Measurements from ENCODE around the gene CYP2R1.

Gene CYP2R1, protein sequence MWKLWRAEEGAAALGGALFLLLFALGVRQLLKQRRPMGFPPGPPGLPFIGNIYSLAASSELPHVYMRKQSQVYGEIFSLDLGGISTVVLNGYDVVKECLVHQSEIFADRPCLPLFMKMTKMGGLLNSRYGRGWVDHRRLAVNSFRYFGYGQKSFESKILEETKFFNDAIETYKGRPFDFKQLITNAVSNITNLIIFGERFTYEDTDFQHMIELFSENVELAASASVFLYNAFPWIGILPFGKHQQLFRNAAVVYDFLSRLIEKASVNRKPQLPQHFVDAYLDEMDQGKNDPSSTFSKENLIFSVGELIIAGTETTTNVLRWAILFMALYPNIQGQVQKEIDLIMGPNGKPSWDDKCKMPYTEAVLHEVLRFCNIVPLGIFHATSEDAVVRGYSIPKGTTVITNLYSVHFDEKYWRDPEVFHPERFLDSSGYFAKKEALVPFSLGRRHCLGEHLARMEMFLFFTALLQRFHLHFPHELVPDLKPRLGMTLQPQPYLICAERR

DNA sequence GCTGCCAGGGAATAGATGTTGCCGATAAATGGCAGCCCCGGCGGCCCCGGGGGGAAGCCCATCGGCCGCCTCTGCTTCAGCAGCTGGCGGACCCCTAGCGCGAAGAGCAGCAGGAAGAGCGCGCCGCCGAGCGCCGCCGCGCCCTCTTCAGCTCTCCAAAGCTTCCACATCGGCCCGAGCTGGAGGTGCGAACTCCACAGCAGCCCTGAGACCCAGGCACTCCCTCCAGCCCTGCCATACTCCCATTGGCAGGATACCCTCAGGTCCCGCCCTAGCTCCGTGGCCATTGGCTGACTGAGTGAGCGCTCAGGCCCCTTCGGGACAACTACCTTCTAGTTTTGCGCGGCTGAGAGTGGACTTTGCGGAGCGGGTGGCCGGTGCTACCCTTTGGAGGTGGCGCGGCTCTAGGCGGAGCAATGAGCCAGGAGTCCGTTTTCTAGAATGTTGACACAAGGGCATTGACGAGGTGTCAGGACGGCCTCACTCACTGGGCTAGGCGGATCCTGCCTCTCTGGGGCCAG, at the start of gene CYP2R1:
Gene CYP2R1, minus strand, starts transcription at position 196 of the 521 bp plus-strand sequence. Its CDS starts 26 bp downstream, at position 170.
- no peak; the same call in none of the 2 replicates for TF ChIP-seq TAF1 (IDR thresholded peaks at IDR 0.05; ENCODE audit: low read depth)
- peak; percentile 39; the same call in 1 of the 2 replicates for TF ChIP-seq YY1 (IDR thresholded peaks at IDR 0.05; ENCODE audit: low read depth)
- TF ChIP-seq MAX (IDR thresholded peaks at IDR 0.05): peak; percentile 84

- TF ChIP-seq TEAD4 (IDR thresholded peaks at IDR 0.05): no peak
- no peak for TF ChIP-seq USF1 (IDR thresholded peaks at IDR 0.05)
- no peak for TF ChIP-seq EP300 (IDR thresholded peaks at IDR 0.05; ENCODE audit: borderline replicate concordance)
- no peak for TF ChIP-seq NFIC (IDR thresholded peaks at IDR 0.05)
- no peak for TF ChIP-seq EGR1 (IDR thresholded peaks at IDR 0.05)
- TF ChIP-seq YY1 (IDR thresholded peaks at IDR 0.05; ENCODE audit: low read depth): no peak
- no peak for TF ChIP-seq RAD21 (IDR thresholded peaks at IDR 0.05; ENCODE audit: low read depth)
- TF ChIP-seq TCF12 (IDR thresholded peaks at IDR 0.05; ENCODE audit: low read depth): no peak
- TF ChIP-seq TAF1 (IDR thresholded peaks at IDR 0.05; ENCODE audit: low read depth): no peak
- no peak for TF ChIP-seq CREB1 (IDR thresholded peaks at IDR 0.05; ENCODE audit: low read depth)
- no peak for TF ChIP-seq FOXM1 (IDR thresholded peaks at IDR 0.05; ENCODE audit: borderline replicate concordance, low read depth)
- no peak for TF ChIP-seq CEBPB (IDR thresholded peaks at IDR 0.05)
- TF ChIP-seq REST (IDR thresholded peaks at IDR 0.05; ENCODE audit: low read depth): no peak
- TF ChIP-seq MAX (IDR thresholded peaks at IDR 0.05): no peak
- no peak for TF ChIP-seq ZBTB7A (IDR thresholded peaks at IDR 0.05; ENCODE audit: low read depth)
These were observed 46.9 kb upstream of the CYP2R1 start for GRCh38 chr11:14938936-14939335.

DNA sequence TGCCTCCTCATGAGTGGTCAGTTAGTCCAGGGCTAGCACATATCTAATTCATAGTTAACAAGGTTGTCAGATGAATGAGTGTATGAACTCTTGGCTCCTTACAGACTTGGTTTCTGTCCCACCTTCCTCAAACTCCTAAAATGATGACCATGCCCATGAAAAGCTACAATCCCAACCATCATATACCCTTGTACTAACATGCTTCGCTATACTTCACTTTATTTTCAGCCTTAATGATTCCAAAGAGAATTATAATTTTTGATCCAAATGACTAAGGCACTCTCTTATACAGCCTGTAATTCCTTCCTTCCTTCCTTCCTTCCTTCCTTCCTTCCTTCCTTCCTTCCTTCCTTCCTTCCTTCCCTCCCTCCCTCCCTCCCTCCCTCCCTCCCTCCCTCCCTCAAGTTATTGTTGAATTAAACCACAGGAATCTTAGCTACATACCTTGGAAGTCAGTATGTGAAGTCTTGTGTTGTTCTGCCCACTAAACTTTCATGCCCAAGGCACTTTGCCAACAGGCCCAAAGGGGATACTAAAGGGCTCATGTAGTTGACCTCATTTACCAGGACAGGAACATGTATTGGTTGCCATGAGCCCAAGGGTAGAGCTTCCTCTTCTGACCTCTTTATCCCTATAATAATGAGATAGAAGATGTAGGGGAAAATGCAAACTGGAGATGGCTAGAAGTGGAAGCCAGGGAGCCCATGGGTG, 42.8 kb upstream of the CYP2R1 start:
- TF ChIP-seq YY1 (IDR thresholded peaks at IDR 0.05; ENCODE audit: low read depth) (no peak), CREB1 (IDR thresholded peaks at IDR 0.05; ENCODE audit: low read depth) (no peak)

DNA sequence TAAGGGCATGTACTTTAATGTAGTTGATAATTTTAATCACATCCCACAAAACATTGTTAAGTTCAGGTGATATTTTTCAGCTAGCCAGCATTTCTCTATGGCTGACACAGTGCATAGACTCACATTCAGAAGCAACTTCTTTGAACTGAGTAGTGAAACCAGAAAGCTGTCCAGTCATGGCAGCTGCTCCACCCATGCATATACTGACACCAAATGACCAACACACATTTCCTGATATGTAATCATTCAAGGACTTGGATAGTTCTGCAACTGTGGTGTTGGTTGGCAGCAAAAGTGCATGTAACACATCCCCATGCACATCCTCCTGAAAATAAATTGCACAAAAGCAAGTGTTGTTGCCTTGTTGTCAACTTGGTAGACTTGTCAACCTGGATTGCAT, 40.4 kb upstream of the CYP2R1 start:
- TF ChIP-seq TEAD4 (IDR thresholded peaks at IDR 0.05) (no peak), ZBTB7A (IDR thresholded peaks at IDR 0.05; ENCODE audit: low read depth) (no peak), REST (IDR thresholded peaks at IDR 0.05; ENCODE audit: low read depth) (no peak), YY1 (IDR thresholded peaks at IDR 0.05; ENCODE audit: low read depth) (no peak), RAD21 (IDR thresholded peaks at IDR 0.05; ENCODE audit: low read depth) (no peak), EGR1 (IDR thresholded peaks at IDR 0.05) (no peak), TCF12 (IDR thresholded peaks at IDR 0.05; ENCODE audit: low read depth) (no peak), CEBPB (IDR thresholded peaks at IDR 0.05) (no peak), MAX (IDR thresholded peaks at IDR 0.05) (no peak), NFIC (IDR thresholded peaks at IDR 0.05) (no peak), TAF1 (IDR thresholded peaks at IDR 0.05; ENCODE audit: low read depth) (no peak), CREB1 (IDR thresholded peaks at IDR 0.05; ENCODE audit: low read depth) (no peak), USF1 (IDR thresholded peaks at IDR 0.05) (no peak), FOXM1 (IDR thresholded peaks at IDR 0.05; ENCODE audit: borderline replicate concordance, low read depth) (no peak), EP300 (IDR thresholded peaks at IDR 0.05; ENCODE audit: borderline replicate concordance) (no peak)

DNA sequence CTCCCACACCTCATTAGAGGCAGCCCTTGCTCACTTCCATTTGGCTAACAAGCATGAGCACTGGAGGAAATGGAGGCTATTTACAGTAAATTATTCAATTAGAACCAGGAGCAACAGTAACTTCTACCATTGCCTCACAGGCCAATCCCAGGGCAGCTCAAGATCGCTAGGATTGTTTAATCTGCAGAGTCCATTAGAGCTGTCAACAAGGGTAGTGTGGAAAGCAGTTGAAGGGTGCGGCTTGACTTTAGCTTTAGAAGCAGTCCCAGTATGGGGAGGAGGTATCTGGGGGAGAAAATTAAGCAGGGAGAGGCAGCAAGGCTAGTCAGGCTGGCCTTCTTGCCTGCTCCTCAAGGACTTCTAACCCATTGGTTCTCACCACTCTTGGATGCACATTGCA, 38.3 kb upstream of the CYP2R1 start:
- TF ChIP-seq REST (IDR thresholded peaks at IDR 0.05; ENCODE audit: low read depth): no peak
- TF ChIP-seq RAD21 (IDR thresholded peaks at IDR 0.05; ENCODE audit: low read depth): no peak
- no peak for TF ChIP-seq TAF1 (IDR thresholded peaks at IDR 0.05; ENCODE audit: low read depth)
- TF ChIP-seq TCF12 (IDR thresholded peaks at IDR 0.05; ENCODE audit: low read depth): no peak
- no peak for TF ChIP-seq EGR1 (IDR thresholded peaks at IDR 0.05)
- TF ChIP-seq YY1 (IDR thresholded peaks at IDR 0.05; ENCODE audit: low read depth): no peak
- no peak for TF ChIP-seq MAX (IDR thresholded peaks at IDR 0.05)
- TF ChIP-seq CEBPB (IDR thresholded peaks at IDR 0.05): no peak
- no peak for TF ChIP-seq USF1 (IDR thresholded peaks at IDR 0.05)
- TF ChIP-seq EP300 (IDR thresholded peaks at IDR 0.05; ENCODE audit: borderline replicate concordance): no peak

Measured in Ishikawa (cell line).